Heart left ventricle (tissue), 16 donors: ENCODE measurements around the gene RANBP3. TPM values are rescaled to one million over a fixed set of nuclear protein-coding genes. Genes with fewer than 3 reads are reported as not detected.

Source experiments
- ATAC-seq, 4 donors: fragments of 200-7000 bp; cut with Tn5 transposase; one replicate each; pipeline ENCODE4 v1.9.1; 2020 to 2022; ENCODE audit warnings: moderate library complexity in 4 of 4, mild to moderate bottlenecking in 3 of 4, moderate number of reproducible peaks in 1 of 4
- DNase-seq, 5 donors: peaks; one replicate each; pipeline ENCODE4 v3.0.0-alpha.2; 2020
- H3K27ac ChIP-seq, 12 donors: fragments of 200-600 bp; sonication (generic) in 4 of 12; one replicate each; pipeline versions ENCODE4 v1.5.0 to v1.8.0; 2016 to 2022; ENCODE audit warnings: mild to moderate bottlenecking in 2 of 12
- H3K27me3 ChIP-seq, 9 donors: fragments of 200-600 bp; sonication (generic) in 2 of 9; one replicate each; pipeline versions ENCODE4 v1.5.1 to v1.8.0; 2016 to 2022; ENCODE audit warnings: mild to moderate bottlenecking in 3 of 9
- H3K36me3 ChIP-seq, 9 donors: fragments of 200-600 bp; sonication (generic) in 2 of 9; one replicate each; pipeline versions ENCODE4 v1.5.0 to v1.8.0; 2018 to 2022; ENCODE audit warnings: mild to moderate bottlenecking in 2 of 9
- H3K4me1 ChIP-seq, 12 donors: fragments of 200-600 bp; sonication (generic) in 4 of 12; one replicate each; pipeline versions ENCODE4 v1.5.0 to v1.8.0; 2016 to 2022; ENCODE audit warnings: mild to moderate bottlenecking in 3 of 12
- H3K4me3 ChIP-seq, 12 donors: fragments of 200-600 bp; sonication (generic) in 4 of 12; one replicate each; pipeline versions ENCODE4 v1.5.0 to v1.8.0; 2017 to 2022; ENCODE audit warnings: mild to moderate bottlenecking in 9 of 12, moderate library complexity in 4 of 12
- H3K9me3 ChIP-seq, 12 donors: fragments of 200-600 bp; sonication (generic) in 4 of 12; one replicate each; pipeline versions ENCODE4 v1.5.0 to v1.8.0; 2016 to 2022; ENCODE audit warnings: mild to moderate bottlenecking in 1 of 12
- POLR2A ChIP-seq, 2 donors: fragments of 450-650 bp; IDR thresholded peaks; one replicate each; pipeline ENCODE4 v1.6.1; 2017; ENCODE audit warnings: antibody characterized with exemption in 2 of 2, mild to moderate bottlenecking in 2 of 2, moderate library complexity in 2 of 2
- WGBS, 4 donors: extraction: QIAGEN DNeasy Blood & Tissue Kit in 2 of 4; methylation state at CpG; one replicate each; pipeline versions ENCODE4 v1.1.5 to v1.1.7; 2013 to 2018; 5-methylcytosine and 5-hydroxymethylcytosine counted together
- intact Hi-C, 10 donors: fragments of 100-400 bp; cut with DNase I; formaldehyde crosslinking; loops; one replicate each; pipeline versions ENCODE4 v1.11.1 to v1.14.2; 2022
- polyA plus RNA-seq, 2 donors: library from polyadenylated mRNA; stranded (reverse); fragments of 200-250 nt; gene quantifications; one replicate each; pipeline ENCODE4 v1.2.3, GENCODE V29; 2013
- total RNA-seq, 9 donors: library from RNA; depleted of rRNA in 2 of 9; stranded (reverse); fragments of >200 nt in 2 of 9; fragmentation: NEBNext Ultra II Directional in 3 of 9; extraction: Animal tissue kit (Norgen Biotek cat#: 25700) in 3 of 9; gene quantifications; one replicate each; pipeline versions ENCODE4 v1.1.0 to v1.2.4, GENCODE V29; 2016 to 2023
- TF ChIP-seq, protein P1 (sequence below), 12 donors: fragments of 200-600 bp; sonication (generic) in 4 of 12; IDR thresholded peaks; one replicate each; pipeline versions ENCODE4 v1.5.0 to v1.8.0; 2018 to 2022; ENCODE audit warnings: antibody characterized with exemption in 12 of 12, mild to moderate bottlenecking in 5 of 12
- donor health status: ischemic (EF 13 %, LVEDD 7.1; RV severe dilation, severe dysfunction).
- donor health status: healthy with polysubstance abuse.
- donor health status: DM: no; HTN: yes; CAD: no.
- donor health status: DM: no; HTN: no; CAD: no.
- donor health status: ischemic (EF 25% LVEDD 6.9; RV normal size, moderate dysfunction).
- donor health status: ischemic (EF 25% LVEDD 5.7; RV mildly dilated, moderate dysfunction).
- donor health status: healthy.
- donor health status: DM: yes; HTN: yes; CAD: no.
- donor health status: ischemic (EF 35%, LVEDD 5.7; RV mildly dilated, moderate dysfunction).
- donor health status: nonischemic (EF 11% LVEDD 7.7; RV severe dilation, severe dysfunction).
- donor health status: DM: yes; HTN: yes; CAD: no.
- donor health status: PGD.
- donor health status: ischemic (EF 29% LVEDD 5.4; RV normal size, mild dysfunction).
- donor health status: nonischemic (EF 23%, LVEDD 6.1; RV moderate dilation, normal function).

Gene RANBP3
- total and polyA plus RNA-seq, 11 donors = 29.4 to 80.7 (median 58.0) TPM

DNA sequence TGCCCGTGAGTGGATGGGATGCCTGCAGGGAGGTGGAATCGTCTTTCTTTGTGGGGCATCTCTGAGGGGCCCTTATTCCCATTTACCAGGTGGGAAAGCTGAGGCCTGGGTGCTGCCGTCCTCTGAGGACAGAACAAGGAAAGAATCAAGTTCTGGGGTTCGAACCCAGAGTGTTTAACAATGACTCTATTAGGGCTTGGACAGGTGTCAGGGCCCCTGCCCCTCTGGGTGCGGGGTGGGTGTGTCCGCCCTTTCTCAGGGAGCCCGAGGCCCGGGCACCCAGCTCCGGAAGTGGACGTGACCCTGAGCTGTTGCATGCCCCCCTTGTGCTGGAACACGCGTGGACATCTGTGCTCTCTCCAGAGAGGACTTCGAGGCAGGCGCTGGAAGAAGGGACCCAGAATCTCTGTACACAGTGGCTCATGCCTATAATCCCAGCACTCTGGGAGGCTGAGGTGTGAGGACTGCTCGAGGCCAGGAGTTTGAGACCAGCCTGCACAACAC is 85.1 kb downstream of the RANBP3 start:
- Histone ChIP-seq H3K4me3 (no peak overlapping the region), H3K36me3 (peaks cover 0 to 31% (median 16%) of the 10 kb centered on the region in 9 donors), H3K27ac (peak overlapping the region in 5 of 12 donors; percentile 82 to 93 (median 89)), H3K4me1 (peaks cover 0 to 60% (median 27%) of the 10 kb centered on the region in 12 donors), H3K9me3 (no peaks in the 10 kb centered on the region), H3K27me3 (peaks cover 0 to 15% (median 0%) of the 10 kb centered on the region in 9 donors)
- intact Hi-C loops = loop anchor here in 9 of 10 donors (2.0 to 5.0 kb wide), 5 partner anchors 66 to 91 kb away; partner anchors contain the start of gene NRTN (in 3 of the 9)
- no peak for DNase-seq
- 54 to 65% (median 60%) methylated on average over 11 to 15 of the region's 15 CpGs for WGBS, 4 donors
- ATAC-seq = no peak
- TF ChIP-seq, protein P1, sequence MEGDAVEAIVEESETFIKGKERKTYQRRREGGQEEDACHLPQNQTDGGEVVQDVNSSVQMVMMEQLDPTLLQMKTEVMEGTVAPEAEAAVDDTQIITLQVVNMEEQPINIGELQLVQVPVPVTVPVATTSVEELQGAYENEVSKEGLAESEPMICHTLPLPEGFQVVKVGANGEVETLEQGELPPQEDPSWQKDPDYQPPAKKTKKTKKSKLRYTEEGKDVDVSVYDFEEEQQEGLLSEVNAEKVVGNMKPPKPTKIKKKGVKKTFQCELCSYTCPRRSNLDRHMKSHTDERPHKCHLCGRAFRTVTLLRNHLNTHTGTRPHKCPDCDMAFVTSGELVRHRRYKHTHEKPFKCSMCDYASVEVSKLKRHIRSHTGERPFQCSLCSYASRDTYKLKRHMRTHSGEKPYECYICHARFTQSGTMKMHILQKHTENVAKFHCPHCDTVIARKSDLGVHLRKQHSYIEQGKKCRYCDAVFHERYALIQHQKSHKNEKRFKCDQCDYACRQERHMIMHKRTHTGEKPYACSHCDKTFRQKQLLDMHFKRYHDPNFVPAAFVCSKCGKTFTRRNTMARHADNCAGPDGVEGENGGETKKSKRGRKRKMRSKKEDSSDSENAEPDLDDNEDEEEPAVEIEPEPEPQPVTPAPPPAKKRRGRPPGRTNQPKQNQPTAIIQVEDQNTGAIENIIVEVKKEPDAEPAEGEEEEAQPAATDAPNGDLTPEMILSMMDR (IDR thresholded peaks at IDR 0.05) = no peak
- TF ChIP-seq POLR2A (IDR thresholded peaks at IDR 0.05) = no peak

DNA sequence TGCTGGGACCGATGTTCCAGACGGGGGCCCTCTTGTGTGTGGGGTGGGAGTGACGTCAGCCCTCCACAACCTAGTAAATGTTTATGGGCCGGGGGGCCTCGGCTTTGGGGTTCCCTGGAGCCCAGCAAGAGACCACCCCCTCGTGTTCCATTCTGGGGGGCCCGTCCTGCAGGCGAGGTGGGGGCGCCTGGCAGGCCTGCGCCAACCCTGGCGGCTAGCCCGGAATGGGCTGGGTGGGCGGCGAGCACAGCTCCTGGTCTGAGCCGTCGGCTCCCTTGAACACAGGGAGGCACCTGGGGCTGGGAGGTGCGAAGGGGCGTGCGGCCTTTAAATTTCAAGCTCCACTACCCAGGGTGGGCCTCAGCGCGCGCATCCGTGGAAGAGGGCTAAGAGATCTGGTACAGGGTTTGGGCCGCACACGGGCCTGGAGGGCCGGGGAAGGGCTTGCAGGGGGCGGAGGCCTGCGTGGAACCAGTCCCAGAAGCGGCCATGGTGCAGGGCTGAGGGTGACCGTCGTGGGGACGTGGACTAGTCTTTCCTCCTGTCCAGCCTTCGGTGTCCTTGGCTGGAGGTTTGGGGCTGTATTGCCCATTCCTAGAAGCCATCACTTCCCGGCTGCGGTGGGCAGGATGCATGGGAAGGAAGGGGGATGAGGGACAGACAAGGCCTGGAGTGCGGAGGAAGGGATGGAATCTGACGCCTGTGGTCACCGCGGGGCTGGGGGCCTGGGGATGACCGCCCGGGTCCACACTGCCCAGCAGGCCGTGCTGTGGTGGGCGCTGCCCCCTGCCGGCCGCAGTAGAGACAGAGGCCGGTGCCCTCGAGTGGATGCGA is 85.8 kb downstream of the RANBP3 start:
- 7 to 12% (median 12%) methylated on average over 31 to 48 of the region's 48 CpGs for WGBS, 4 donors
- Histone ChIP-seq H3K4me1 (peaks cover 0 to 56% (median 27%) of the 10 kb centered on the region in 12 donors), H3K9me3 (no peaks in the 10 kb centered on the region), H3K27ac (peak overlapping the region in 1 of 12 donors; percentile 89), H3K27me3 (peaks cover 0 to 15% (median 0%) of the 10 kb centered on the region in 9 donors), H3K36me3 (peaks cover 0 to 27% (median 16%) of the 10 kb centered on the region in 9 donors), H3K4me3 (no peak overlapping the region)
- DNase-seq (peak in 1 of 5 donors; percentile 55), ATAC-seq (peak; percentile 17 to 38 (median 29))
- intact Hi-C loops = loop anchor here (2.0 to 5.0 kb wide), 5 partner anchors 65 to 90 kb away; partner anchors contain the start of gene NRTN (in 3 of the 10)
- TF ChIP-seq, protein P1 (IDR thresholded peaks at IDR 0.05) = peak; percentile 44 to 73 (median 61)
- TF ChIP-seq POLR2A (IDR thresholded peaks at IDR 0.05) = no peak

DNA sequence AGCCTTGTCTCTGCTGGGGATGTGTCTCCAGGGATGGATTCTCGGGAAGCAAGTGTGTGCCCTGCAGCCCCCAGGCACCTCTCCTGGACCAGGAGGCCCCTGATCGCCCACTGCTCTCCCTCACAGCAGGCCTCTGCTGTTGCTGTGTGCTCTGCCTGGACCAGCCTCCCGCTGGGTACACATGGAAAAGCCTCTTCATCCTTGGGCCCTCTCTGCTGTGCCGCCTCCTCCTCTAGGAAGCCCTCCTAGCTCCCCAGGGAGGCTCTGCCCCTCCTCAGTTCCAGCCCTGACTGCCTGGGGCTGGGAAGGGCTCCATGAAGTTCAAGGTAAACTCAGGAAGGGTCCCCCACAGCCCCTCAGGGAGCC is 86.4 kb downstream of the RANBP3 start:
- DNase-seq (no peak), ATAC-seq (no peak)
- no peak for TF ChIP-seq POLR2A (IDR thresholded peaks at IDR 0.05)
- TF ChIP-seq, protein P1 (IDR thresholded peaks at IDR 0.05) = no peak
- H3K36me3 ChIP-seq = peaks cover 0 to 21% (median 14%) of the 10 kb centered on the region in 9 donors
- peaks cover 0 to 51% (median 27%) of the 10 kb centered on the region in 12 donors for H3K4me1 ChIP-seq
- no peak overlapping the region for H3K4me3 ChIP-seq
- no peak overlapping the region for H3K27ac ChIP-seq
- intact Hi-C loops = loop anchor here in 9 of 10 donors (2.0 to 5.0 kb wide), 4 partner anchors 64 to 89 kb away; partner anchors contain the start of gene NRTN (in 1 of the 9)
- WGBS, 4 donors = 48 to 71% (median 59%) methylated on average over 4 of the region's 4 CpGs
- no peaks in the 10 kb centered on the region for H3K9me3 ChIP-seq
- peaks cover 0 to 15% (median 0%) of the 10 kb centered on the region in 9 donors for H3K27me3 ChIP-seq

DNA sequence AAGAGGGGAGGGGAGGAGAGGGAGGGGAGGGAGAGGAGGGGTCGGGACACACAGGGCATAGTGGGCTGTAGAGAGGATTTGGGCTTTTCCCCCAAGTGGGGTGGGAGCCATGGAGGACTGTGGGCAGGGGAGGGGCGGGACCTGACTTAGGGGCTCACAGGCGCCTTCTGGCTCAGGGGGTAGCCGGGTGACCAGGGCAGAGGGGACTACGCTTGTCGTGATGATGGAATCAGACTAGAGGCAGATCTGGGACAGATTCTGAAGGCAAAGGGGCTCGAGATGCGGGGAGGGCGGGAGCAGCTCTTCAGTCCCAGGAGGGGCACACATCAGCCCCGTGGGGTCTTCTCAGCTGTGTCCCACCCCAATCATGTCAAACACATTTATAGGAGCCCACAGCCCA is 87.8 kb downstream of the RANBP3 start:
- no peaks in the 10 kb centered on the region for H3K9me3 ChIP-seq
- no peak overlapping the region for H3K4me3 ChIP-seq
- H3K27ac ChIP-seq = peak overlapping the region in 1 of 12 donors; percentile 46
- WGBS, 4 donors = 58 to 65% (median 62%) methylated on average over 10 of the region's 10 CpGs
- peaks cover 0 to 6% (median 2%) of the 10 kb centered on the region in 9 donors for H3K36me3 ChIP-seq
- intact Hi-C loops = loop anchor here in 9 of 10 donors (2.0 to 5.0 kb wide), 4 partner anchors 63 to 88 kb away; partner anchors contain the start of gene NRTN (in 1 of the 9)
- peaks cover 0 to 15% (median 0%) of the 10 kb centered on the region in 9 donors for H3K27me3 ChIP-seq
- peaks cover 0 to 37% (median 20%) of the 10 kb centered on the region in 12 donors for H3K4me1 ChIP-seq
- DNase-seq (no peak), ATAC-seq (no peak)
- no peak for TF ChIP-seq POLR2A (IDR thresholded peaks at IDR 0.05)
- TF ChIP-seq, protein P1 (IDR thresholded peaks at IDR 0.05) = no peak
